HEK293 (cell line): ENCODE data around the gene PPP1CA.

Experiments
- CTCF ChIA-PET: fragments of 350-600 bp; formaldehyde crosslinking; extraction: SDS; loops from one replicate; lab custom pipeline; 2021; ENCODE audit warnings: antibody characterized with exemption; lab: Yijun Ruan, JAX
- POLR2A ChIA-PET: fragments of 300-600 bp; formaldehyde crosslinking; extraction: SDS; loops from one replicate; lab custom pipeline; 2020; ENCODE audit warnings: antibody characterized with exemption, inconsistent platforms; lab: Yijun Ruan, JAX
- H3K27ac ChIP-seq: fragments of 200-500 bp; sonication (Bioruptor generic); 2 replicates; pipeline ENCODE4 v1.5.1; 2014; ENCODE audit warnings: low read depth, low read length, control low read depth, inconsistent platforms; ENCODE audit errors: extremely low read depth
- H3K36me3 ChIP-seq, 2 experiments: fragments of 200-500 bp in 1 of 2; sonication (Bioruptor generic) in 1 of 2; 1 replicate in 1 of 2; 2 replicates in 1 of 2; pipeline ENCODE4 v1.5.1; 2014 to 2017; ENCODE audit warnings: inconsistent platforms in 2 of 2, low read length in 2 of 2; ENCODE audit not compliant: control insufficient read depth in 2 of 2, insufficient read depth in 1 of 2
- H3K4me1 ChIP-seq: fragments of 200-500 bp; sonication (Bioruptor generic); 2 replicates; pipeline ENCODE4 v1.5.1; 2014; ENCODE audit warnings: mild to moderate bottlenecking, low read length, inconsistent platforms; ENCODE audit not compliant: control insufficient read depth, insufficient read depth
- H3K4me3 ChIP-seq: 2 replicates; pipeline ENCODE4 v1.5.1; 2011; ENCODE audit warnings: low read depth, mild to moderate bottlenecking, control low read depth, low read length, moderate library complexity
- H3K9me3 ChIP-seq: fragments of 200-500 bp; sonication (Bioruptor generic); 2 replicates; pipeline ENCODE4 v1.5.1; 2014; ENCODE audit warnings: low read depth, low read length, inconsistent platforms; ENCODE audit not compliant: control insufficient read depth, insufficient read depth
- GFI1B ChIP-seq: fragments of 450-650 bp; formaldehyde crosslinking; IDR thresholded peaks from 2 replicates; pipeline ENCODE4 v1.5.1; 2016; ENCODE audit warnings: missing biosample characterization, missing genetic modification characterization
- HOXA7 ChIP-seq: sonication (generic); formaldehyde crosslinking; IDR thresholded peaks from 2 replicates; pipeline ENCODE4 v1.8.1; 2022; ENCODE audit warnings: missing genetic modification reagents, borderline replicate concordance
- PATZ1 ChIP-seq: fragments of 450-650 bp; formaldehyde crosslinking; IDR thresholded peaks from 2 replicates; pipeline ENCODE4 v1.5.1; 2016; ENCODE audit warnings: missing biosample characterization, missing genetic modification characterization
- SP2 ChIP-seq: fragments of 450-650 bp; formaldehyde crosslinking; IDR thresholded peaks from 2 replicates; pipeline ENCODE4 v1.5.1; 2016; ENCODE audit warnings: missing biosample characterization, missing genetic modification characterization
- ZBTB7A ChIP-seq: fragments of 450-650 bp; formaldehyde crosslinking; IDR thresholded peaks from 2 replicates; pipeline ENCODE4 v1.5.1; 2016; ENCODE audit warnings: low read depth, missing biosample characterization, missing genetic modification characterization
- ZFP69B ChIP-seq: fragments of 450-650 bp; formaldehyde crosslinking; IDR thresholded peaks from 2 replicates; pipeline ENCODE4 v1.5.1; 2016; ENCODE audit warnings: missing biosample characterization, missing genetic modification characterization
- ZNF146 ChIP-seq: fragments of 450-650 bp; formaldehyde crosslinking; IDR thresholded peaks from 2 replicates; pipeline ENCODE4 v1.5.1; 2016; ENCODE audit warnings: missing biosample characterization, missing genetic modification characterization
- ZNF175 ChIP-seq: fragments of 450-650 bp; formaldehyde crosslinking; IDR thresholded peaks from 2 replicates; pipeline ENCODE4 v1.5.1; 2016; ENCODE audit warnings: missing biosample characterization, missing genetic modification characterization
- ZNF18 ChIP-seq: fragments of 450-650 bp; formaldehyde crosslinking; IDR thresholded peaks from 2 replicates; pipeline ENCODE4 v1.5.1; 2016; ENCODE audit warnings: missing biosample characterization, missing genetic modification characterization
- ZNF19 ChIP-seq: fragments of 450-650 bp; formaldehyde crosslinking; IDR thresholded peaks from 2 replicates; pipeline ENCODE4; 2016; ENCODE audit warnings: missing biosample characterization, missing genetic modification characterization, low read depth
- ZNF266 ChIP-seq: fragments of 450-650 bp; formaldehyde crosslinking; IDR thresholded peaks from 2 replicates; pipeline ENCODE4 v1.5.1; 2016; ENCODE audit warnings: missing biosample characterization, missing genetic modification characterization, low read depth
- ZNF394 ChIP-seq: fragments of 450-650 bp; formaldehyde crosslinking; IDR thresholded peaks from 2 replicates; pipeline ENCODE4 v1.5.1; 2016; ENCODE audit warnings: missing biosample characterization, missing genetic modification characterization, mild to moderate bottlenecking, moderate library complexity, borderline replicate concordance
- ZNF48 ChIP-seq: fragments of 450-650 bp; formaldehyde crosslinking; IDR thresholded peaks from 2 replicates; pipeline ENCODE4 v1.5.1; 2016; ENCODE audit warnings: missing biosample characterization, missing genetic modification characterization
- ZNF488 ChIP-seq: fragments of 450-650 bp; formaldehyde crosslinking; IDR thresholded peaks from 2 replicates; pipeline ENCODE4 v1.5.1; 2016; ENCODE audit warnings: missing biosample characterization, missing genetic modification characterization
- ZNF510 ChIP-seq: fragments of 450-650 bp; formaldehyde crosslinking; IDR thresholded peaks from 2 replicates; pipeline ENCODE4 v1.5.1; 2018; ENCODE audit warnings: mild to moderate bottlenecking, missing genetic modification characterization, missing biosample characterization; ENCODE audit not compliant: insufficient replicate concordance
- ZNF544 ChIP-seq: fragments of 450-650 bp; formaldehyde crosslinking; IDR thresholded peaks from 2 replicates; pipeline ENCODE4 v1.5.0; 2017; ENCODE audit warnings: missing biosample characterization, missing genetic modification characterization
- ZNF585B ChIP-seq: fragments of 450-650 bp; formaldehyde crosslinking; IDR thresholded peaks from 2 replicates; pipeline ENCODE4 v1.5.1; 2016; ENCODE audit warnings: missing biosample characterization, missing genetic modification characterization
- ZNF692 ChIP-seq: fragments of 450-650 bp; formaldehyde crosslinking; IDR thresholded peaks from 2 replicates; pipeline ENCODE4 v1.5.1; 2016; ENCODE audit warnings: missing biosample characterization, missing genetic modification characterization
- ZNF76 ChIP-seq: fragments of 450-650 bp; formaldehyde crosslinking; IDR thresholded peaks from 2 replicates; pipeline ENCODE4; 2016; ENCODE audit warnings: low read depth, missing biosample characterization, missing genetic modification characterization, borderline replicate concordance
- ZNF768 ChIP-seq: fragments of 450-650 bp; formaldehyde crosslinking; IDR thresholded peaks from 2 replicates; pipeline ENCODE4 v1.5.1; 2018; ENCODE audit warnings: missing biosample characterization, mild to moderate bottlenecking, missing genetic modification characterization
- ZNF792 ChIP-seq: fragments of 450-650 bp; formaldehyde crosslinking; IDR thresholded peaks from 2 replicates; pipeline ENCODE4 v1.5.1; 2016; ENCODE audit warnings: missing biosample characterization, missing genetic modification characterization
- ZNF837 ChIP-seq: fragments of 450-650 bp; formaldehyde crosslinking; IDR thresholded peaks from 2 replicates; pipeline ENCODE4 v1.5.1; 2016; ENCODE audit warnings: missing biosample characterization, missing genetic modification characterization
- ZSCAN16 ChIP-seq: fragments of 450-650 bp; formaldehyde crosslinking; IDR thresholded peaks from 2 replicates; pipeline ENCODE4 v1.5.1; 2016; ENCODE audit warnings: missing biosample characterization, missing genetic modification characterization

Gene PPP1CA

GRCh38 chr11:67431346-67432249 is 29.9 kb upstream of the PPP1CA start:
- POLR2A ChIA-PET = interaction anchor here (0.7 to 1.3 kb wide), 2 partner anchors 42 to 178 kb away, joined by 3 read pairs; no protein-coding TSS in a partner anchor
- CTCF ChIA-PET = interaction anchor here (0.9 kb wide), 1 partner anchor 30 kb away, joined by 3 read pairs; the partner anchor contains the start of gene PPP1CA
- no peak overlapping the region for H3K4me3 ChIP-seq
- peaks cover 5 to 68% of the 10 kb centered on the region in 2 experiments; a peak in 2 of 3 replicates for H3K36me3 ChIP-seq
- no peak overlapping the region for H3K27ac ChIP-seq
- TF ChIP-seq GFI1B = no peak
- TF ChIP-seq ZNF48 (tag by site-specific recombination) = no peak
- TF ChIP-seq ZNF488 (tag by site-specific recombination) = no peak
- no peak for TF ChIP-seq ZNF792 (tag by site-specific recombination)
- TF ChIP-seq ZNF544 = no peak
- TF ChIP-seq, all 188 proteins: peak for 0
- H3K4me1 ChIP-seq = peaks cover 5% of the 10 kb centered on the region; the same call in 1 of the 2 replicates
- H3K9me3 ChIP-seq = no peaks in the 10 kb centered on the region

- no peak overlapping the region for H3K27ac ChIP-seq
Measured at GRCh38 chr11:67429722-67430121, 28.1 kb upstream of the PPP1CA start.

GRCh38 chr11:67429038-67429668 is 27.5 kb upstream of the PPP1CA start:
- H3K27ac ChIP-seq = peak overlapping the region; percentile 77; the same call in 1 of the 2 replicates
- CTCF ChIA-PET = interaction anchor here (0.6 to 0.7 kb wide), 2 partner anchors 34 to 73 kb away, joined by 4 read pairs; no protein-coding TSS in a partner anchor
- peaks cover 5 to 48% of the 10 kb centered on the region in 2 experiments; a peak in 2 of 3 replicates for H3K36me3 ChIP-seq
- H3K9me3 ChIP-seq = no peaks in the 10 kb centered on the region
- H3K4me3 ChIP-seq = peak overlapping the region; percentile 81
- POLR2A ChIA-PET = interaction anchor here (0.6 to 3.2 kb wide), 7 partner anchors 10 to 847 kb away, joined by 3 to 16 read pairs (median 4); partner anchors contain the start of genes CORO1B and PPP1CA
- H3K4me1 ChIP-seq = peaks cover 5% of the 10 kb centered on the region; the same call in 1 of the 2 replicates
- TF ChIP-seq HOXA7 (CRISPR knock-in tag) (no peak), ZNF488 (tag by site-specific recombination) (no peak), ZBTB7A (no peak), ZNF768 (no peak), ZNF510 (tag by site-specific recombination) (no peak), ZNF266 (tag by site-specific recombination) (no peak), ZNF692 (0 out of 2 replicates have a peak, but pooled peaks have one; percentile 12), ZNF175 (tag by site-specific recombination) (no peak), PATZ1 (tag by site-specific recombination) (no peak), ZNF18 (no peak), ZNF76 (no peak), ZFP69B (tag by site-specific recombination) (peak; percentile 38; the same call in 1 of the 2 replicates), ZNF837 (no peak), SP2 (tag by site-specific recombination) (peak; percentile 13; the same call in 1 of the 2 replicates)

More at GRCh38 chr11:67429722-67430121, 28.1 kb upstream of the PPP1CA start:
- peaks cover 5% of the 10 kb centered on the region; the same call in 1 of the 2 replicates for H3K4me1 ChIP-seq
- POLR2A ChIA-PET = interaction anchor here (0.7 to 3.2 kb wide), 3 partner anchors 9 to 35 kb away, joined by 4 to 16 read pairs (median 4); partner anchors contain the start of gene PPP1CA
- H3K9me3 ChIP-seq = no peaks in the 10 kb centered on the region
- H3K36me3 ChIP-seq = peaks cover 5 to 53% of the 10 kb centered on the region in 2 experiments; a peak in 2 of 3 replicates
- peak; percentile 59; the same call in 1 of the 2 replicates for TF ChIP-seq ZNF394 (tag by site-specific recombination)
- no peak for TF ChIP-seq ZNF585B (tag by site-specific recombination)
- no peak for TF ChIP-seq ZNF146
- no peak for TF ChIP-seq ZNF19 (tag by site-specific recombination)
- no peak for TF ChIP-seq ZSCAN16 (tag by site-specific recombination)
- no peak overlapping the region for H3K4me3 ChIP-seq
- CTCF ChIA-PET = no interaction called here
